ENCODE results near the gene TIMM17A.

TIMM17A gene

GRCh38 chr1:201985355-201985754 lies 30.1 kb downstream of the TIMM17A start:
- Mint-ChIP-seq H3K9me3 (no peaks in the 10 kb centered on the region), H3K36me3 (ENCODE audit: low read depth) (peaks cover 4% of the 10 kb centered on the region), H3K27ac (no peak overlapping the region), H3K4me1 (peaks cover 18% of the 10 kb centered on the region), H3K27me3 (no peaks in the 10 kb centered on the region), H3K4me3 (no peak overlapping the region)
- DNase-seq (no peak), ATAC-seq (no peak)

GRCh38 chr1:201988601-201989000 lies 33.3 kb downstream of the TIMM17A start:
- ATAC-seq (no peak), DNase-seq (no peak)
- H3K36me3 Mint-ChIP-seq (ENCODE audit: low read depth): peaks cover 9% of the 10 kb centered on the region
- peaks cover 4% of the 10 kb centered on the region for H3K4me1 Mint-ChIP-seq
- no peak overlapping the region for H3K4me3 Mint-ChIP-seq
- H3K27ac Mint-ChIP-seq: no peak overlapping the region
- no peaks in the 10 kb centered on the region for H3K27me3 Mint-ChIP-seq
- no peaks in the 10 kb centered on the region for H3K9me3 Mint-ChIP-seq

- H3K27me3 Mint-ChIP-seq: no peaks in the 10 kb centered on the region
- no peaks in the 10 kb centered on the region for H3K9me3 Mint-ChIP-seq
- no peaks in the 10 kb centered on the region for H3K4me1 Mint-ChIP-seq
- H3K4me3 Mint-ChIP-seq: no peak overlapping the region
- H3K36me3 Mint-ChIP-seq (ENCODE audit: low read depth): peaks cover 17% of the 10 kb centered on the region
- no peak overlapping the region for H3K27ac Mint-ChIP-seq
- DNase-seq: no peak
- ATAC-seq: no peak
Measured at GRCh38 chr1:201989354-201990128, 34.2 kb downstream of the TIMM17A start.

- Mint-ChIP-seq H3K27me3 (no peaks in the 10 kb centered on the region), H3K9me3 (no peaks in the 10 kb centered on the region), H3K36me3 (ENCODE audit: low read depth) (peaks cover 17% of the 10 kb centered on the region), H3K4me1 (no peaks in the 10 kb centered on the region), H3K27ac (no peak overlapping the region), H3K4me3 (no peak overlapping the region)
- no peak for DNase-seq
- ATAC-seq: no peak
Measured at GRCh38 chr1:201990427-201990826, 35.1 kb downstream of the TIMM17A start.

GRCh38 chr1:201999625-202000238 lies 44.4 kb downstream of the TIMM17A start:
- H3K27ac Mint-ChIP-seq: no peak overlapping the region
- no peak overlapping the region for H3K4me3 Mint-ChIP-seq
- H3K27me3 Mint-ChIP-seq: no peaks in the 10 kb centered on the region
- no peaks in the 10 kb centered on the region for H3K4me1 Mint-ChIP-seq
- DNase-seq: peak; percentile 15
- ATAC-seq: peak; percentile 88
- H3K9me3 Mint-ChIP-seq: no peaks in the 10 kb centered on the region
- peaks cover 7% of the 10 kb centered on the region for H3K36me3 Mint-ChIP-seq (ENCODE audit: low read depth)

GRCh38 chr1:202002507-202002906 lies 47.2 kb downstream of the TIMM17A start:
- DNase-seq: no peak
- no peaks in the 10 kb centered on the region for H3K9me3 Mint-ChIP-seq
- H3K4me1 Mint-ChIP-seq: no peaks in the 10 kb centered on the region
- peaks cover 13% of the 10 kb centered on the region for H3K36me3 Mint-ChIP-seq (ENCODE audit: low read depth)
- no peak for ATAC-seq
- no peak overlapping the region for H3K27ac Mint-ChIP-seq
- H3K27me3 Mint-ChIP-seq: no peaks in the 10 kb centered on the region
- H3K4me3 Mint-ChIP-seq: no peak overlapping the region

GRCh38 chr1:202004711-202005110 lies 49.4 kb downstream of the TIMM17A start:
- DNase-seq: no peak
- no peaks in the 10 kb centered on the region for H3K4me1 Mint-ChIP-seq
- no peak overlapping the region for H3K4me3 Mint-ChIP-seq
- H3K27me3 Mint-ChIP-seq: no peaks in the 10 kb centered on the region
- H3K9me3 Mint-ChIP-seq: no peaks in the 10 kb centered on the region
- no peak overlapping the region for H3K27ac Mint-ChIP-seq
- H3K36me3 Mint-ChIP-seq (ENCODE audit: low read depth): peaks cover 13% of the 10 kb centered on the region
- no peak for ATAC-seq

- Mint-ChIP-seq H3K9me3 (no peaks in the 10 kb centered on the region), H3K27me3 (no peaks in the 10 kb centered on the region), H3K27ac (no peak overlapping the region), H3K4me1 (no peaks in the 10 kb centered on the region), H3K4me3 (no peak overlapping the region), H3K36me3 (ENCODE audit: low read depth) (peaks cover 11% of the 10 kb centered on the region)
- ATAC-seq (no peak), DNase-seq (no peak)
Measured at GRCh38 chr1:202005958-202006357, 50.7 kb downstream of the TIMM17A start.

- Mint-ChIP-seq H3K4me1 (no peaks in the 10 kb centered on the region), H3K27me3 (no peaks in the 10 kb centered on the region), H3K36me3 (ENCODE audit: low read depth) (peaks cover 10% of the 10 kb centered on the region), H3K27ac (no peak overlapping the region), H3K4me3 (no peak overlapping the region), H3K9me3 (no peaks in the 10 kb centered on the region)
- DNase-seq (no peak), ATAC-seq (no peak)
Measured at GRCh38 chr1:202007304-202007703, 52.0 kb downstream of the TIMM17A start.

- H3K36me3 Mint-ChIP-seq (ENCODE audit: low read depth): peaks cover 8% of the 10 kb centered on the region
- DNase-seq (no peak), ATAC-seq (no peak)
- no peaks in the 10 kb centered on the region for H3K27me3 Mint-ChIP-seq
- H3K4me3 Mint-ChIP-seq: no peak overlapping the region
- no peaks in the 10 kb centered on the region for H3K4me1 Mint-ChIP-seq
- no peaks in the 10 kb centered on the region for H3K9me3 Mint-ChIP-seq
- H3K27ac Mint-ChIP-seq: no peak overlapping the region
Measured at GRCh38 chr1:202007805-202008489, 52.6 kb downstream of the TIMM17A start.

- H3K27ac Mint-ChIP-seq: no peak overlapping the region
- DNase-seq: peak; percentile 71
- H3K9me3 Mint-ChIP-seq: no peaks in the 10 kb centered on the region
- H3K4me1 Mint-ChIP-seq: no peaks in the 10 kb centered on the region
- H3K27me3 Mint-ChIP-seq: no peaks in the 10 kb centered on the region
- no peak overlapping the region for H3K4me3 Mint-ChIP-seq
- ATAC-seq: peak; percentile 76
- peaks cover 8% of the 10 kb centered on the region for H3K36me3 Mint-ChIP-seq (ENCODE audit: low read depth)
Measured at GRCh38 chr1:202009326-202010179, 54.2 kb downstream of the TIMM17A start.

GRCh38 chr1:202010180-202011015 lies 55.1 kb downstream of the TIMM17A start, which contains the start of gene ELF3:
Gene ELF3 (plus strand): TSS chr1:202010587. CDS start chr1:202011137, 550 bp downstream.
- Mint-ChIP-seq H3K27ac (no peak within 1 kb of the TSS), H3K9me3 (no peaks in the 10 kb centered on the region), H3K4me3 (no peak within 1 kb of the TSS), H3K27me3 (no peaks in the 10 kb centered on the region), H3K4me1 (no peaks in the 10 kb centered on the region), H3K36me3 (ENCODE audit: low read depth) (peaks cover 4% of the 10 kb centered on the region)
- DNase-seq: no peak
- ATAC-seq: peak; percentile 41

- no peaks in the 10 kb centered on the region for H3K36me3 Mint-ChIP-seq (ENCODE audit: low read depth)
- no peak for ATAC-seq
- H3K4me3 Mint-ChIP-seq: no peak overlapping the region
Measured at GRCh38 chr1:202011994-202012393, 56.7 kb downstream of the TIMM17A start.

More at GRCh38 chr1:202011994-202012393, 56.7 kb downstream of the TIMM17A start:
- Mint-ChIP-seq H3K4me1 (no peaks in the 10 kb centered on the region), H3K27ac (no peak overlapping the region), H3K9me3 (no peaks in the 10 kb centered on the region), H3K27me3 (peaks cover 2% of the 10 kb centered on the region)
- no peak for DNase-seq
